HTR-8/SVneo (cell line): ENCODE measurements around the gene KLHL30.
A peak's percentile ranks its signal among the peaks of the same experiment; 100 is the strongest.

Experiments
- DNase-seq: peaks from one replicate; pipeline ENCODE4 v3.0.0; 2011; ENCODE audit warnings: low spot score, mixed read lengths; ENCODE audit not compliant: insufficient read length
- FAIRE-seq: peaks from 2 replicates; lab custom pipeline; 2011; peaks lifted over from hg19 to GRCh38; lab: Jason Lieb, UNC

The KLHL30 gene

DNA sequence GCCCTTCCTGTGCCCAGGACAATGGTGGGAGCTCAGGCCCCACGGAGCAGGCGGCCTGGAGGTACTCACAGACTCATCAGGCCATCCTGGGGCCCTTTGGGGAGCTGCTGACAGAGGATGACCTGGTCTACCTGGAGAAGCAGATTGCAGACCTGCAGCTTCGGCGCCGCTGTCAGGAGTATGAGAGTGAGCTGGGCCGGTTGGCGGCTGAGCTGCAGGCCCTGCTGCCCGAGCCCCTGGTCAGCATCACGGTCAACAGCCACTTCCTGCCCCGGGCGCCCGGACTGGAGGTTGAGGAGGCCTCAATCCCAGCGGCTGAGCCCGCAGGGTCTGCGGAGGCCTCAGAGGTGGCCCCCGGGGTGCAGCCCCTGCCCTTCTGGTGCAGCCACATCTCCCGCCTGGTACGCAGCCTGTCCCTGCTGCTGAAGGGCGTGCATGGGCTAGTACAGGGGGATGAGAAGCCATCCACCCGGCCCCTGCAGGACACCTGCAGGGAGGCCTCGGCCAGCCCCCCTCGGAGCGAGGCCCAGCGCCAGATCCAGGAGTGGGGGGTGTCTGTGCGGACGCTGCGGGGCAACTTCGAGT, 8.3 kb upstream of the KLHL30 start:
- no peak for DNase-seq
- no peak for FAIRE-seq

- DNase-seq (no peak), FAIRE-seq (no peak)
Measured at GRCh38 chr2:238130696-238131628, 7.5 kb upstream of the KLHL30 start.

DNA sequence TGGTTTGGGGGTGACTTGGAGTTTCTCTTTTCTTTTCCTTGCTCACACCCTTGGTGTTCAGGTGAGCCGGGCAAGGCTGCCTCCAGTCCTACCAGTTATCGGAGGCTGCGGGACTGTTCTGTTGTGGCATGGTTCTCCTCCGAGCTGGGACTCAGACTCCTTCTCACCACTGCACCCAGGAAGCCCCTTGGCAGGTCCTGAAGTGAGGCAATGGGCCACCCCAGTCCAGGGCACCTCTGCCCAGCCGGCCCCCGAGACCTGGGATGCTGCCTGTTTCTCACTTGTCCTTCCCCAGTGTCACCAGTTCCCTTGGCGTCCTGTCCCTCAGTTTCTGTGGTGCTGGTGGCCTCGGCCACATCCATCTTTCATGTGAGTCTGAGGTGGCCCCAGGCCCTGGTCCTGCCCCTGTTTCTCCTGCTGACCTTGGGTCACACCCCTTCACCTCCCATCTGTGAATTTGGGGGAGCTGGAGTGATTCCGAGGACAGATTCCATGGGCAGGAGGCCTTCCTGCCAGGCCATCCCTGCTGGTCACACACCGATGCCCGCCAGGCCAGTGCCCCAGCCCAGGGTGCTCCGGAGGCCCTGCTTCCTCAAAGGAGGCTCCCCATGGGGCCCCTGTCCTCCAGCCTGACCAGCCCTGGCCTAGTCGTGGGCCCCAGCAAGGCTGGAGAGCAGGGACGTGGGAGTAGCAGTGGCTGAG, 6.6 kb upstream of the KLHL30 start:
- DNase-seq: no peak
- FAIRE-seq: no peak

DNA sequence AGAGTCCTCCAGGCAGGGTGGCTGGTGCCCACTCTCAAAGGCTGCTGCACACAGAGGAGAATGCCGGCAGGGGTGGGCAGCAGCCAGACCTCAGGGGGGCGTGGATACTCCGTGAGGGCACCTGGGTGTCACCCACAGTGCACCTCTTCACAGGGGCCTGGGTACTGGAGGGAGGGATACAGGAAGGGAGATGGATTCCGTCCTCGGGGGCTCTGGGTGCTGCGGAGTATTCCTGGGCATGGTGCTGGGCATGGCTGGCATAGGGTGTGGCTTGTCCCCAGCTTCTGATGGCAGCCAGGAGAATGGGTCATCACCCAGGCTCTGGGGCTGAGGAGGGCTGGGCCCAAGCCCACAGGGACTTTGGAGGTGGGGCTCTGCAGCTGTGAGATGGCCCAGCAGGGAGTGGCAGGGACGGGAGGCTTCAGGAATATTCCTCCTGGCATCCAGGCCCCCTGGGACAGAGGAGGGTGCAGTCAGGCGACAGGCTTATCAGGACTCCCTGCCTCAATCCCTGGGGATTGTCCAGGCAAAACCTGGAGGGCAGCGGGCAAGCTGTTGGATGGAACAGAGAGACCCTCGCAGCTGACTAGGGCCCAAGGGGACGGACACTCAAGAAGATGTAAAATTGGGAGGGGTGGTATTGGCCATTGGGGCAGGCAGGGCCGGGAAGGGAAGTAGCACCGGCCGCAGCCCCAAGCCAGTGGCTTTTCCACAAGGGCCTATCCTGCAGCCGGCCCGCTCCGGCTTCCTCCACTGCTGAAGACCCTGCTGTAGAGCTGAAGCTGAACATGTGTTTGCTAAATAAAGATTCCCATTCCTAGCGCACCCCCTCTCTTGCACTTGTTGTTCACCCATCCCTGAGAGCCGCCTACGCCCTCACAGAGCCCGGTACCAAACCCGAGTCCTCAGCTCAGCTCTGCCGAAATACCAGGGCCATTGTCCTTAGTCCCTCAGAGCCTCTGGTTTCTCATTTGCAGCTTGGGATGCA, 5.7 kb upstream of the KLHL30 start:
- FAIRE-seq: no peak
- no peak for DNase-seq

DNA sequence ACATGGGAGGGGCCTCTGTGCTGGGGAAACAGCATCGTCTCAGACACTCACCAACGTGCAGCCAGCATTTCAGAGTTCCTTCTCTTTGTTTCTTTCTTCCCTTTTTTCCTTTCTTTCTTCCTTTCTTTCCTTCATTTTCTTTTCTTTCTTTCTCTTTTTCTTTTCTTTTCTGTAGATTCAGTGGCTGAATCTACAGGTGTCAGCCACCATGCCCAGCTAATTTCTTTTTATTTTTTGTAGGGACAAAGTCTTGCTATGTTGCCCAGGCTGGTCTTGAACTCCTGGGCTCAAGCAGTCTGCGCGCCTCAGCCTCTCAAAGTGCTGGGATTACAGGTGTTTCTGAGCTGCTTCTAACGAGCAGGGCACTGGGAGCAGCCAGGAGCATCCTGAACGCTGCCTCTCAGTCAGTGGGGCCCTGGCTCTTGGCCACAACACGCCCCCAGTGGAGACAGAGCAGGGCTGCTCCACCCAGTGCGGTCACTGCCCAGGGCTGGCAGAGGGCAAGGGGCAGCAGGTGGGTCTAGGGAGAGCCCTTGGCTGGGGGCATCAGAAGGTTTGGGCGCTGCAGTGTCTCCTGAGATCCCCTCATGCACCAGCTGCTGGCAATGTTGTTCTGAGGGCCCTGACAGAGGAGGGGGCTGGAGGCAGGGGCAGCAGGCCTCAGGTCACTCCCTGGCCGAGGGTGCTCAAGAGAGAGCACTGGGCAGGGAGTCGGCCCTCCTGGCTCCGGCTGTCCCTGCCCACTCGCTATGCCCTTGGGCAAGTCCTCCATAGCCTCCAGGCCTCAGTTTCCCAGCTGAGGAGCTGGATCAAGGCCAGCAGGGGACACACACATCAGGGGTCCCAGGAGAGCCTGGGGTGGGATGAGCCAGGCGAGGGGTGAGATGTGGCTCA, 4.7 kb upstream of the KLHL30 start:
- no peak for FAIRE-seq
- no peak for DNase-seq

DNA sequence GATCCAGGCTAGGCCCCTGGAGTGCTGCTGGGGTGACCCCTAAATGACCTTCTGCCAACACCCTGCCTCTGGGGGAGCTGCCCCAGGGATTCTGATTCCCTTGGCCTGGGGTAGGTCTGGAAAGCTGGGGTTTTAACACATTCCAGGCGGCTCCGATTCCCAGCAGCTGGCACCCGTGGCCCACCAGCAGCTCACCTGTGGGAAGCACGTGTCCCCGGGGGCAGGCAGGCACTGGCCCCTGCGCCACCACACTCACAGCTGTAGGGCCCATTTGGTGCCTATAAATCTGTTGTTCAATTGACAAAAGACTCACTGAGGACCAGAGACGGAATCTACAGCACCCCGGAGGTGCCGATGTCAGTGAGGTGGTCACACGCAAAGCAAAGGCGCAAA, 4.1 kb upstream of the KLHL30 start:
- DNase-seq (no peak), FAIRE-seq (no peak)

- DNase-seq: no peak
- no peak for FAIRE-seq
Measured at GRCh38 chr2:238135601-238136150, 2.8 kb upstream of the KLHL30 start.

GRCh38 chr2:238136820-238137537, 1.5 kb upstream of the KLHL30 start:
- DNase-seq: no peak
- FAIRE-seq: peak; percentile 86

GRCh38 chr2:238137885-238138284, 583 bp upstream of the KLHL30 start:
- FAIRE-seq: no peak
- DNase-seq: no peak

DNA sequence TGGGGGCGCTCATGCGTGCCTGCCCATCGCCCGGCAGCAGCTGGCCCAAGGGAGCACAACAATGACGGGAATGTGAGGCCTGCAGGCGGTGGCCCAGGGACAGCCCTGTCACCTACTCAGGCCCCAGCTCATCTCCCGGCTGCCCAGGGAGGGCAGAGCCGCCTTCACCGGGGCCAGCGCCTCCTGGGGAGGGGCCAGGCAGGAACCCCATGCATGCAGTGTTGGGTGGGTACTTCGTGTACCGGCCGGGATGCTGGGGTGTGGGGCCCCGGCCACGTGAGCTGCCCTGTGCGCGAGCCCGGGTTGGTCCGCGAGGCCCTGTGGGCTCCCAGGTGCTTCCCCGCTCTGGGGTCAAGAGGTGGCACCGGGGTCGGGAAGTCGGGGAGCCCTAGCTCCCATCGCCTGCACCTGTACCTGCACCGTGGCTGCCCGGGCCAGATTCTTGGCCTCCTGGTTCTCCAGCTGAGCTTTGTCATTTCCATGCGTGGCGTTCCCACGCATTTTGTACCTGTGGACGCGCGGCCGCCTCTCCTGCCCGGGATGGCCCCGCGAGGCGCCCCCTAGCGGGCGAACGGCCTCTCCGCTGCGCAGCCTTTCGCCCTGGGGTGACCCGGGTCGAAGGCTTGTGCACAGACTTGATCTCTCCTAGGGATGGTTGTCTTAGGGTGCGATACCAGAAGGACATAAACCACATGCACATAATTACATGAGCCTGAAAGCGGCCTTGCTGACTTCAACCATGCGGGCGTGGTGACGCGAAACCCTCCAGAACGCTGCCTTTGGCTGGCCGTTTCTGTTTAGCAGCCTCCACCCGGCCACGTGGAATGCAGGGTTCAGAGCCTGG, 950 bp downstream of the KLHL30 start:
- FAIRE-seq: no peak
- no peak for DNase-seq

DNA sequence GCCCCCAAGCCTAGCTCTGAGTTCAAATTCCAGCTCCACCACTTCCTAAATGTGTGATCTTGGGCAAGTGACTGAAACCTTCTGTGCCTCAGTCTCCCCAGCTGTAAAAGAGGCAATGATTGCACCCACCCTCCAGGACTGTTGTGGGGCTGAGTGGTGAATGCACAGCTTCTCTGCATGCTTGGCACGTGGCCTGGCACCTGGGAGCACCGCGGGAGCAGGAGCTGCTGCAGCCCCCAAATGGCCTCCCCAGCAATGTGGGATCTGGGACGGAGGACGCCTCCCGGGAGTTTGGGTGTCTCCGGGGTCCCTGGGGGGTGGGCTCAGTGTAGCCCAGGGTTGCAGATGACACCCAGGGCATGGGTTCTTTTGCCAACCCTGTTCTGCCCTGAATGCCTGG, 1.6 kb downstream of the KLHL30 start:
- FAIRE-seq: no peak

DNA sequence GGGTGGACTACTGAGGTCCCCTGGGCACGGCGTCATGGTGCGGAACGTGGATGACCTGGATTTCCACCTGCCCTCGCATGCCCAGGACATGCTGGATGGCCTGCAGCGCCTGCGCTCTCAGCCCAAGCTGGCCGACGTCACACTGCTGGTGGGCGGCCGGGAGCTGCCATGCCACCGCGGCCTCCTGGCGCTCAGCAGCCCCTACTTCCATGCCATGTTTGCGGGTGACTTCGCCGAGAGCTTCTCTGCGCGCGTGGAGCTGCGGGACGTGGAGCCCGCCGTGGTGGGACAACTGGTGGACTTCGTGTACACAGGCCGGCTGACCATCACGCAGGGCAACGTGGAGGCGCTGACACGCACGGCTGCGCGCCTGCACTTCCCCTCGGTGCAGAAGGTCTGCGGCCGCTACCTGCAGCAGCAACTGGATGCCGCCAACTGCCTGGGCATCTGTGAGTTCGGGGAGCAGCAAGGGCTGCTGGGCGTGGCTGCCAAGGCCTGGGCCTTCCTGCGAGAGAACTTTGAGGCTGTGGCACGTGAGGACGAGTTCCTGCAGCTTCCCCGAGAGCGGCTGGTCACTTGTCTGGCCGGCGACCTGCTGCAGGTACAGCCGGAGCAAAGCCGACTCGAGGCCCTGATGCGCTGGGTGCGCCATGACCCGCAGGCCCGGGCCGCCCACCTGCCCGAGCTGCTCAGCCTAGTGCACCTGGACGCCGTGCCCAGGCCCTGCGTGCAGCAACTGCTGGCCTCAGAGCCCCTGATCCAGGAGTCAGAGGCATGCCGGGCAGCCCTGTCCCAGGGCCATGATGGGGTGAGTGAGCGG, 2.5 kb downstream of the KLHL30 start:
- no peak for FAIRE-seq

More for the DNA sequence above, 1.6 kb downstream of the KLHL30 start:
- DNase-seq: no peak

GRCh38 chr2:238141541-238142318, 3.3 kb downstream of the KLHL30 start:
- DNase-seq: peak; percentile 70
- FAIRE-seq: peak; percentile 63

More for the DNA sequence above, 2.5 kb downstream of the KLHL30 start:
- no peak for DNase-seq

- DNase-seq (no peak), FAIRE-seq (no peak)
Measured at GRCh38 chr2:238142382-238143205, 4.1 kb downstream of the KLHL30 start.
